Measurements from ENCODE around the gene PLPPR1.

DNA sequence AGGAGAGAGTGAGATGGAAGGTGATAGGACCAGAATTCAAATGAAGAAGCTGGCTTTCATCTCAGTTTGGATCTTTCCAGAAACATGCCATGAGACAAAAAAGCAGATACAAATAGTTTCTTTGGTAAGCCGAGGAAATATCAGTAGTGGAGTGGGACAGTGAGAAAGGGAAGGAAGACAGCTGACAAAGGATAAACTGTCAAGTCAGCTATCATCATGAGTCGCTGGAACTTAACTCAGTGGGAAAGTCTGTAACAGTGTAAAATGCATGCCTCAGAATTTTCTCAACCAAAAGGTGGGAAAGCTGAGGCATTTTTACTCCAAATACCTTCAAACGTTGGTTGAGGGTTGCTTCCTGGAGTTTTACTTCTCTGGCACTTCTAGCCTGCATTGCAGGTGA lies 129.8 kb downstream of the PLPPR1 start:
- TF ChIP-seq, protein P1, sequence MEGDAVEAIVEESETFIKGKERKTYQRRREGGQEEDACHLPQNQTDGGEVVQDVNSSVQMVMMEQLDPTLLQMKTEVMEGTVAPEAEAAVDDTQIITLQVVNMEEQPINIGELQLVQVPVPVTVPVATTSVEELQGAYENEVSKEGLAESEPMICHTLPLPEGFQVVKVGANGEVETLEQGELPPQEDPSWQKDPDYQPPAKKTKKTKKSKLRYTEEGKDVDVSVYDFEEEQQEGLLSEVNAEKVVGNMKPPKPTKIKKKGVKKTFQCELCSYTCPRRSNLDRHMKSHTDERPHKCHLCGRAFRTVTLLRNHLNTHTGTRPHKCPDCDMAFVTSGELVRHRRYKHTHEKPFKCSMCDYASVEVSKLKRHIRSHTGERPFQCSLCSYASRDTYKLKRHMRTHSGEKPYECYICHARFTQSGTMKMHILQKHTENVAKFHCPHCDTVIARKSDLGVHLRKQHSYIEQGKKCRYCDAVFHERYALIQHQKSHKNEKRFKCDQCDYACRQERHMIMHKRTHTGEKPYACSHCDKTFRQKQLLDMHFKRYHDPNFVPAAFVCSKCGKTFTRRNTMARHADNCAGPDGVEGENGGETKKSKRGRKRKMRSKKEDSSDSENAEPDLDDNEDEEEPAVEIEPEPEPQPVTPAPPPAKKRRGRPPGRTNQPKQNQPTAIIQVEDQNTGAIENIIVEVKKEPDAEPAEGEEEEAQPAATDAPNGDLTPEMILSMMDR (IDR thresholded peaks at IDR 0.05): no peak
- no peak for TF ChIP-seq POLR2A (IDR thresholded peaks at IDR 0.05)
